GM19240 (cell line): ENCODE measurements around the gene FBXW12.
A peak's percentile ranks its signal among the peaks of the same experiment; 100 is the strongest.

Experiments
- DNase-seq: peaks from one replicate; pipeline ENCODE4 v3.0.0; 2011; ENCODE audit warnings: low spot score; ENCODE audit not compliant: insufficient read length

The FBXW12 gene

GRCh38 chr3:48407542-48408099 is 35.6 kb downstream of the FBXW12 start:
- DNase-seq = peak; percentile 0

GRCh38 chr3:48408823-48409281 is 36.8 kb downstream of the FBXW12 start:
- peak; percentile 3 for DNase-seq

GRCh38 chr3:48409291-48410201 is 37.5 kb downstream of the FBXW12 start:
- peak; percentile 0 for DNase-seq

GRCh38 chr3:48410205-48411040 is 38.4 kb downstream of the FBXW12 start:
- no peak for DNase-seq

GRCh38 chr3:48411041-48411588 is 39.1 kb downstream of the FBXW12 start:
- no peak for DNase-seq

- DNase-seq = no peak
Observed at GRCh38 chr3:48411606-48412374, 39.8 kb downstream of the FBXW12 start.

GRCh38 chr3:48412375-48413001 is 40.5 kb downstream of the FBXW12 start:
- no peak for DNase-seq

GRCh38 chr3:48413086-48413485 is 41.1 kb downstream of the FBXW12 start:
- DNase-seq = no peak

GRCh38 chr3:48413611-48414010 is 41.6 kb downstream of the FBXW12 start:
- no peak for DNase-seq

- no peak for DNase-seq
Observed at GRCh38 chr3:48414376-48415250, 42.6 kb downstream of the FBXW12 start.

GRCh38 chr3:48415251-48415953 is 43.4 kb downstream of the FBXW12 start:
- no peak for DNase-seq

GRCh38 chr3:48416091-48416505 is 44.1 kb downstream of the FBXW12 start:
- no peak for DNase-seq

- no peak for DNase-seq
Observed at GRCh38 chr3:48416546-48416945, 44.5 kb downstream of the FBXW12 start.

- DNase-seq = no peak
Observed at GRCh38 chr3:48417529-48418108, 45.6 kb downstream of the FBXW12 start.

GRCh38 chr3:48418140-48418539 is 46.1 kb downstream of the FBXW12 start:
- DNase-seq = no peak

- DNase-seq = no peak
Observed at GRCh38 chr3:48418651-48419050, 46.6 kb downstream of the FBXW12 start.

- DNase-seq = no peak
Observed at GRCh38 chr3:48419149-48419548, 47.1 kb downstream of the FBXW12 start.

GRCh38 chr3:48419597-48419996 is 47.6 kb downstream of the FBXW12 start:
- DNase-seq = no peak
